MV-4-11 (cell line): Measurements from ENCODE around the gene ING5.
"Not testable (repeated sequence)": the region's sequence is repeated elsewhere in the genome, so short reads cannot be mapped to it uniquely, and the experiment has no call there.

Experiments used
- DNase-seq: peaks from one replicate; lab custom pipeline; 2025; lab: John Stamatoyannopoulos, UW

Gene ING5

DNA sequence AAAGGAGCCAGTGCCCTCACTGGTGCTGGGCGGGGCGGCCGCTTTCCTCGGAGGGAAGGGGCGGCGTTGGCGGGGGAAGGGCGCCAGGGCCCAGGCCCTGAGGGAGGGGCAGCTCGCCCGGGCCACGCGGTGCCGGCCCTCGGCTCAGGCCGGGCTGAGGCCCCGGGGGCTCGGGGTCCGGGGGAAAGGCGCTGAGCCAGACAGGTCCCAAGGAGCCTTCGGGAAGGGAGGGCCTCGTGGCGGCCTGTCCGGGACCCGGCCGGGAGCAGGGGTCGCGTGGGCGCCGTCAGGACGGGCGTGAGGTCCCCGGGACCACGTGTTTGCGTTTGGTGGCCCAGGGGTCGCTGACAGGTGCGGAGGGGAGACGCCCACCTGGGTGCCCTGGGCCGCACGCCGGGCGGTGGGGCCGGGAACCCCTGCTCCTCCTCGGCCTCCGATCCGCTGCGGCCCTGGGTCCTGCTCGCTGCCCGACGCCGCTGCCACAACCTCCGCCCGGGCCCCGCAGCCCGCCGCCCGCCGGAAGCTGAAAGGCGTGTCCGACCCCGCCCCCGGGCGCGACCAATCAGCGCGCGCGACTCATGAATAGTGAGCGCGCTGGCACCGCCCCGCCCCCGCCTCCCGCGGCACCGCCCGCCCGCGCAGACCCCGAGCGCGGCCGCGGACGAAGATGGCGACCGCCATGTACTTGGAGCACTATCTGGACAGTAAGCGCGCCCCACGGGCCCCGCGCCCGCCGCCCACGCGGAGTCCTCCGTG lies at the start of gene ING5:
ING5 (plus strand) TSS at position 641 of the 756 bp plus-strand sequence; CDS start at position 668, 27 bp downstream.
- peak; percentile 83 for DNase-seq

- no peak for DNase-seq
These were observed 49.7 kb upstream of the ING5 start for GRCh38 chr2:241652142-241652541.

- DNase-seq = no peak
These were observed 49.1 kb upstream of the ING5 start for GRCh38 chr2:241652722-241653121.

DNA sequence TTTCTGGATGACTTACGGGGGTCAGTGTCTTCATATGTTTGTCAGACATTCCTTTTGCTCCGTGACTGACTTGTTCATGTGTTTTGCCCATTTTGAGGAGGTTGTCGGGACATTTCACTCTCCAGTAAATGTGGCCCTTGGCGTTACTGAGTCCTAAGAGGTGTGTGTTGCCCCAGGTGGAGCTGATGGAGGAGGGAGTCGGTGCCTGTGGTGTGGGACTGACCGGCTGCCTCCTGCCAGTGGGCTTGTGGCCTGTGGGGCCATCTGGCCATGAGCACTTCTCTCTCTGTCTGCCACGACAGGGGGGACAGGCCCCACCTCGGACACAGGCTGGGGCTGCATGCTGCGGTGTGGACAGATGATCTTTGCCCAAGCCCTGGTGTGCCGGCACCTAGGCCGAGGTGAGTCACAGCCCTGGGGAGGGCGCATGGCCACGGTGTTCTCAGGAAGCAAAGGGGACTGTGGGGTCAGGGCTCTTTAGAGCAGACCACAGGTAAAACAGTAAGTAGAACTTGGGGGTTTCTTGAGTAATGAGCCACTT lies 48.6 kb upstream of the ING5 start:
- no peak for DNase-seq

- DNase-seq = no peak
These were observed 47.3 kb upstream of the ING5 start for GRCh38 chr2:241654551-241654950.

DNA sequence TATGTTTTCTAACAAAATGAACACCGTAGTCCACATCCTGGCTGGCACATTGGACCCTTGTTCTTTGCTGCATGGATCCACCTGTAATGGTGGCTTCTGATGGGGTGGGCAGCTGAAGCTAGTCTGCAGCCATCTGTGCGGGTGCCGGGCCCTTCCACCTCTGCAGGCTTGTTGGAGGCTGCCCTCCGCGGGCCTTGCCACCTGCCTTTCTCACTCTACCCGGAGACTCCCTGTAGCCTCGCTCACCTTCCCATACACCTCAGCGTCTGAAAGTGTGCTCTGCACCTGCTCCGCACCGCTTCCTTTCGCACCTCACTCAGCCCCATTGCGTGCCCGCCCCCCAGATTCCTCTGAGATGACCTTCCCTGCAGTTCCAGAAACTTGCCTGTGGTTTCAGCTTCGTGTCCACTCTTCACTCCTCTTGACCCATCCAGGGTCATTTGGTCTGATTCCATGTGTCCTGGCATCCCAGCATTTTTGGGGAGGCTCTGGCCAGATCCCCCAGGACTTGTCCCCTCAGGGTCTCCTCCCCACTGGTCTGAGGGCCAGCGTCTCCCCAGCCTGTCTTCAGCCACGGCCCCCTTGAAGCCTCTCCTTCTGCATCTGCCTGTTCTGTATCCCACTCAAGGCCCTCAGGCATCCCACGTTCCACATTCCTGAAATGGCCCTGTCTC lies 46.2 kb upstream of the ING5 start:
- DNase-seq = no peak

DNA sequence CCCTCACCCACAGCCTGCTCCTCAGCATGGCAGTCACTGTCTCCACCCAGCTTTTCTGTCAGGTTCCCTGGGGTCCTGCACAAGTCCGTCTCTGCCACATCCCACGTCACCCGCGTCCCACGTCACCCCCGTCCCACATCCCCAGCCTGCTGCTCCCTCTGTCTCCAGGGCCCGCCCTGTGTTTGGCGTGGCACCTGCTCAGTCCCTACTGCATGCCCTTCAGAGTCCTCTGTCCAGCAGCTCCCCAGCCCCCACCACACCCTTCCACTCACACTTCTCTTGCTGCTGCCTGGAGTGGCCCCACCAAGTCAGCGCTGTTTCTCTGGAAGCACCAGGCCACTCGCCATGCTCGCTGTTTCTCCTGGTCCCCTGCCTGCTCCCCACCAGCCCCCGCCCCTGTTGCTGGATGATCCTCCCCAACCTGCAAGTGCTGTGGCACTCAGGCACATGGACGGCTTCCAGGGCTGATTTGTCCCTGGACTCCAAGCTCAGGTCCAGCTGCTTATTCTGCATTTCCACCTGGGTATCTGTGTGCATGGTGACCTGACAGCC lies 45.6 kb upstream of the ING5 start:
- no peak for DNase-seq

DNA sequence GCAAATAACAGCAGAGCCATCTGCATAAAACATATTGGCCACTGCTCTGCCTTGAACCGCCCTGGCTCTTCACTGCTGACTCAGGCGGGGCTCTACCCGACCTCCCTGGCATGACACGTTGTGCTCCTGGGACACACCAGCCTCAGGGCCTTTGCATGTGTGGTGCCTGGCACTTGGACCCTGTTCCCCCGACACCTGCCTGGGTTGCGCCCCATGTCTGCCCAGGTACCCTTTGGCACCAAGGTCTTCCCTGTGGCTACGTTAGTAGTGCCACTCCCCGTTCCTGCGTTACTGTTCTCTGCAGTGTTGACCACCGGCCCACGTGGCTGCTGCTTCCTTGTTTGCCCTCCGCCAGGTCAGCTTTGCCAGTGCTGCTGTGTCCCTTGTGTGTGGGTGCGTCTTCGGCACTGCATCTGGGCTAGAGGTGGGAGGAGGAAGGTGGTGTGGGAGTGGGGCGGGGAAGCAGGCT lies 44.0 kb upstream of the ING5 start:
- DNase-seq = no peak

DNA sequence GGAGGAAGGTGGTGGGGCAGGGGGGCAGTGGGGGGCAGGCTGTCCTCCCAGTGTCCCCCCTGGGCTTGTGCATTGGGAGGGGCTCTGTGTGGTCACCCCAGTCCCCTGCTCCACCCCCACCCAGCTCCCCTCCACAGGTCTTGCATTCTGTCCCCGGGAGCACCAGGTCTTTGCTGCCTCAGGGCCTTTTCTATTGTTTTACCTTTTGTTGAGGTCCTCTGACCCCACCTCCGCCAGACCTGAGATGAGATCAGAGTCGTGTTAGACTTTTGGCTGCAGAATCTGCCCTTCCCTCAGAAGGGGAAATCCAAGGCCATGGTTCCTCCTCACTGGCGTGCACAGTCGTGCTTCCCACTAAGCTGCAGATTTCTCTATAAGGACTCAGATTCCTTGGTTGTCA lies 43.5 kb upstream of the ING5 start:
- DNase-seq = no peak

DNA sequence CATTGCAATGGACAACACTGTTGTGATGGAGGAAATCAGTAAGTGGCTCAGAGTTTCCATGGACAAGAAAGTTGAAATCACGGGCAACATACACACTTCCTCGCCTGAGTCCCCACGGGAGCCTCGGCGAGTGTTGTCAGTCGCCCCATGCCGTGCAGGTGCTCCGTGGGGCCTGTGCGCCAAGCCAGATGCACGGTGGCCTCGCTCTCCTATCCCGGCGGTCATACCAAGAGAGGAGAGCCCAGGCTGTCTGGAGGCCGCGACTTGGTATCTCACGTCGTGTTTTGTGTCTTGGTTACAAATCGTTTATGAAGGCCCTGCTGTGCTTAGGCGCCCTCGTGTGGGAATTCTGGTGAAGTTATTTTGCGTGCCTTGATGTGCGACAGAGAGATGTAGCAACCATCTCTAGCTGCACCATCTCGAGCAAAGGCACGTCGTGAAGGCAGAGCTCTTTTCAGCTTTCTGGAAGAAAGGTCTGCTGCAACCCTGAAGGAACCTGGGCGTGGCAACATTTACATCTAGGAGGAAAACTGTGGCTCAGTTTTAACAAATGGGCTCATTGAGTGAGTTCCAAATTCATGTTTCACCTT lies 42.6 kb upstream of the ING5 start:
- DNase-seq = peak; percentile 45

DNA sequence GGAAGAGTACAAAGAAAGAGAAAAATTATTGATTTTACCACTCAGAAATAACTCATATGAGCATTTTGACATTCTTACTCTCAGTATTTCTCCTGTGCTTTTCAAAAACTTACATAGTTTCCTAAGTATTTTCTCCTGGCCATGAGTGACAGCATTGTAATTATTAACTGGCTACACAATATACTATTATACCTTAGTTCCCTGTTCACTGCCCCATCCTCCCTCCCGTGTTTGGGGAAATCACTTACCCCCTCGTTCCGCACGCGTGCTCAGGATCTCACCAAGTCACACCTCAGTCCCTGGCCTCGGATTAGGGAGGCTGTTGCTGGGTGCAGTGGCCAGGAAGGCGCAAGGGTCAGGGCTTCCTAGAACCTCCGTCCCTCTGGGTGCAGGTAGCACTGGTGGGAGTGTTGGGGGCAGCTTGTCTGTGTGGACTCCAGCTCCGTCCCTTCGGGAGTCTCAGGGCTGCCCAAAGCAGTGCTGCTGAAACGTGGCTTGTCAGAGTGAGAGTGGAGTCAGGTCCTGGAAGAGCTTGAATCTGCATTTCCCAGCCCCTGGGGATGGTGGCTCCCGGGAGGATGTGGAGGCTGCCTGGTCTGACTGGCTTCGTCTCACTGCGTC lies 41.1 kb upstream of the ING5 start:
- no peak for DNase-seq

DNA sequence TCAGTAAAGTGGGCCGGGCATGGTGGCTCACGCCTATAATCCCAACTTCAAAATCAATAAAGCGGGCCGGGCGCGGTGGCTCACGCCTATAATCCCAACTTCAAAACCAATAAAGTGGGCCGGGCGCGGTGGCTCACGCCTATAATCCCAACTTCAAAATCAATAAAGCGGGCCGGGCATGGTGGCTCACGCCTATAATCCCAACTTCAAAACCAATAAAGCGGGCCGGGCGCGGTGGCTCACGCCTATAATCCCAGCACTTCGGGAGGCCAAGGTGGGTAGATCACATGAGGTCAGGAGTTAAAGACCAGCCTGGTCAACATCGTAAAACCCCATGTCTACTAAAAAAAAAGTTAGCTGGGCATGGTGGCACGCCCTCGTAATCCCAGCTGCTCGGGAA lies 39.1 kb upstream of the ING5 start:
- not testable (repeated sequence) for DNase-seq

DNA sequence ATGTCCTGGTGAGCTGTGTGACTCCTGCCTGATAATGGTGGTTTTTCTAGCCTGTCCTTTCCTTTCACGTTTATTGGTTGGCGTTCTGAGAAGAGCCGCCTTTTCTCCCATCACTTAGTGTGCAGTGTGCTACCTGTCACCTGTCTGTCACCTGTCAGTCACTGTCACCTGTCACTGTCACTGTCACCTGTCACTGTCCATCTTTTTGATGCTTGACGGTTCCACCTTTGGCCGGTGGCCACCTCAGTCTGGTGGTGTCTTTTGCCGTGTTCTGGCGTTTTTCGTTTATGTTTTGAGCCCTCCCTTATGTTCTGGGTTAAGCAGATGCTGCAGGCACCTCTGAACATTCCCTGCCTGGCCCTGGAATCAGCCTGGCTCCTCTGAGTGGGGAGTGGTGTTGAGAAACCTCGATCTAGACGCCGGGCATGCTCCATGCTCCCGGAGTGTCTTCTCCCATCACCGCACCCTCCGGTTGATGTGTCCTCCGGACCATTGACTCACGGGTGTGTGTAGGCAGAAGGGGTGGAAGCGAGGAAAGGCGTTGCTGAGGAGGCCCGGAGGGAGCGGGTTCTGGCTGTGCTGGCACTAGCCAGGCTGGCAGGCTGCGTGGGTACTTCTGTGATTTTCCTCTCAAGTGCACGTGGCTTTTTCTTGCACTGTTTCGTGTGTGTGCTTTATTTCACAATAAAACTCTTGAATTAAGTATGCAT lies 36.0 kb upstream of the ING5 start:
- no peak for DNase-seq

DNA sequence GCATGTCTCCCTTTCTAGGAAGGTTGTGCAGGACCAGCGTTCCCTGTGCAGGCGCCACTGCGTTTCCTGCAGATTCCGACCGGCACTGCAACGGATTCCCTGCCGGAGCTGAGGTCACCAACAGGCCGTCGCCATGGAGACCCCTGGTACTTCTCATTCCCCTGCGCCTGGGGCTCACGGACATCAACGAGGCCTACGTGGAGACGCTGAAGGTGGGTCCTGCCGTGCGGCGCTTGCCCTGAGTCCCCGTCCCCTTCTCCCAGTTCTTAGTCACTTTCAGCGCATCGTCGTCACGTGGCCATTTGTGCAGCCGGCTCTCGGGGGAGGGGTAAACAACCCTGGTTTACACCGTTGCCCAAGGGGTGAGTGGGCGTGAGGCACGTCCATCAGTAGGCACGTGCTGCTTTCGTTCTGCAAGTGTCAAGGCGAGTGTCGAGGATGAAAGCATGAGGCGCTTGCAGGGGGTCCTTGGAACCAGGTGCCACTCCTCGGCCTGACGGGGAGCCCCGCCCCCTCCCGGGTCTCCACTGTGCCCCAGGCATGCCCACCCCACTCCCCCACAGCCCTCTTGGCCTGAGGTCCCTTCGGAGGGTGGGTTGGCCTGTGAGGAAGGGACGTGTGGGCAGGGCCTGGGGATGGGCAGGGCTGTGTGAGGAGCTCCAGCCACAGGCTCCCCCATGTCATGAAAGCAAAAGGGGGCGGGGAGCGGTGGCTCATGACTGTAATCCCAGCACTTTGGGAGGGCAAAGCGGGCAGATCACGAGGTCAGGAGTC lies 35.0 kb upstream of the ING5 start:
- DNase-seq = no peak

DNA sequence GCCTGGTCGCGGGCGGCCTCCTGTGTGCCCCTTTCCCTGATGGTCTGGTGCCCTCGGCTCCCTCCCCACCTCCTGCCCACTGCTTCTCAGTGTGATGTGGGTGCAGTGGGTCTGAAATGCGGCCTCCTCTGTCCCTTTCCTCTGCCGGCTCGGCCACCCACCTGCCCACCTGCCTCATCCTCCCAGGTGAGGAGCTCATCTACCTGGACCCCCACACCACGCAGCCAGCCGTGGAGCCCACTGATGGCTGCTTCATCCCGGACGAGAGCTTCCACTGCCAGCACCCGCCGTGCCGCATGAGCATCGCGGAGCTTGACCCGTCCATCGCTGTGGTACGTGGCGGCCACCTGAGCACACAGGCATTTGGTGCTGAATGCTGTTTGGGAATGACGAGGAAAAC lies 33.5 kb upstream of the ING5 start:
- no peak for DNase-seq

- no peak for DNase-seq
These were observed 33.0 kb upstream of the ING5 start for GRCh38 chr2:241668839-241669238.

DNA sequence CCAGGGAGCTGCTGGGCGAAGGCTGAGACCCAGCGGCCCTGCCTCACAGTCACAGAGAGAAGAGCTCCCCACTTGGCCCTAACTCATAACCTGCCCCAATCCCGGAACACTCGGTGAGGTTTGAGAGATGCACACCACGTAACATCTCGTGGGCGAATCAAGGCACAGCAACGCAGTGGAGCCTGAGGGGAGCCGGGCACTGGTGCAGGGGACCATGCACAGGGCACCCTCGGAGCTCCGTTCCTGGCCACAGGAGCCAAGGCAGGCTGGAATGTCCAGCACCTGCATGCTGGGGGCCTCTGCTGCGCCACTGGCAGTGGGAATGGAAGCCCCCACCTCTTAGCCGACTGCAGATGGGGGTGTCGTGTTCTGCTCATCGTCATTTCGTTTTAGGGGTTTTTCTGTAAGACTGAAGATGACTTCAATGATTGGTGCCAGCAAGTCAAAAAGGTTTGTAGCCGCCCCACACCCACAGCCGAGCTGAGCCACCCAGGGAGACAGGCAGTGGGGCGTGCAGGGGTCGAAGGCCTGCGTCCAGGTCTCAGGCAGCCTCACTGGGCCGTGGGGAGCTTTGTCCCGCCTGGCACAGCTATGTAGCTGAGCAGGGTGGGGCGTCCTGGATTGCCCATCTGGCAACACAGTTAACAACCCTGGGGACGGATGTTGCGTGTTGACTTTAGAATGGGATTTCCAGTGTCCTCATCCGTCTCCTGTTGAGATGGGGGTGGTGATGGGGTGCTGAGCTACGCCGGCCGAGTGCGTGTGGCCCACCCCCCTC lies 31.3 kb upstream of the ING5 start:
- DNase-seq = no peak

DNA sequence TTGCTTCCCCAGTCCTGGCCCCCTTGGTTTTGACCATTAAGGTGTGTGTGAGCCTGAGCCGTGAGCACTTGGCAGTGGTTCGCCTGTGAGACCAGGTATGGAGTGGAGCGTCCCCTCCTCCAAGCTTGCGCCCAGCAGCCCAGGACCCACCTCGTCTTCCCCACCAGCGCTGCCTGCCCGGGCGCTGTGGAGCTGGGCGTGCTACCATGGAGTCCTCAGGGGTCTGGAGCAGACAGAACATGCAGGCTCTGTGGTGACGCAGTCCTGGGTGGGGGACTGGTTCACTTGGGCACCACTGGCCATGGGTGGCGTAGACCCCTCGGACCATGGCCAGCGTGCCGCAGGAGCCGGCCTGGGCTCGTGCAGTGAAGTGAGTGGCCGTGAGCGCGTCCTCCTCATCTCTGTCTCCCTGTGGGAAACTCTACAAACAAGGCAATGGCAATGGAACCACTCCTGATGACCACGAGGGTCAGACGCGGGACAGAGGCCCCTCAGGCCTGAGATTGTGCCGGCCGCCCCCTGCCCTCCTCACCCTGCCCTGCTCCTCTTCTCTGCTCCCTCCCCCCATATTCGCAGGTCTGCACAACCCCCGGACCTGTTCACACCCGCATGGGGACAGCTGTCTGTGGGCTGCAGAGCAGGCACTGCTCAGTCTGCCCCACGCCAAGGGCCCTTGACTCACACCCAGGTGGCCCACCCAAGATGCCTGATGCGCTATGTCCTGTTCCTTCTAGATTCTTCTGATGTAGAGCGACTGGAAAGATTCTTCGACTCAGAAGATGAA lies 30.2 kb upstream of the ING5 start:
- DNase-seq = no peak
